ENCODE measurements around the gene ASPDH.
"Not testable (repeated sequence)": the region's sequence is repeated elsewhere in the genome, so short reads cannot be mapped to it uniquely, and the experiment has no call there.

The ASPDH gene

DNA sequence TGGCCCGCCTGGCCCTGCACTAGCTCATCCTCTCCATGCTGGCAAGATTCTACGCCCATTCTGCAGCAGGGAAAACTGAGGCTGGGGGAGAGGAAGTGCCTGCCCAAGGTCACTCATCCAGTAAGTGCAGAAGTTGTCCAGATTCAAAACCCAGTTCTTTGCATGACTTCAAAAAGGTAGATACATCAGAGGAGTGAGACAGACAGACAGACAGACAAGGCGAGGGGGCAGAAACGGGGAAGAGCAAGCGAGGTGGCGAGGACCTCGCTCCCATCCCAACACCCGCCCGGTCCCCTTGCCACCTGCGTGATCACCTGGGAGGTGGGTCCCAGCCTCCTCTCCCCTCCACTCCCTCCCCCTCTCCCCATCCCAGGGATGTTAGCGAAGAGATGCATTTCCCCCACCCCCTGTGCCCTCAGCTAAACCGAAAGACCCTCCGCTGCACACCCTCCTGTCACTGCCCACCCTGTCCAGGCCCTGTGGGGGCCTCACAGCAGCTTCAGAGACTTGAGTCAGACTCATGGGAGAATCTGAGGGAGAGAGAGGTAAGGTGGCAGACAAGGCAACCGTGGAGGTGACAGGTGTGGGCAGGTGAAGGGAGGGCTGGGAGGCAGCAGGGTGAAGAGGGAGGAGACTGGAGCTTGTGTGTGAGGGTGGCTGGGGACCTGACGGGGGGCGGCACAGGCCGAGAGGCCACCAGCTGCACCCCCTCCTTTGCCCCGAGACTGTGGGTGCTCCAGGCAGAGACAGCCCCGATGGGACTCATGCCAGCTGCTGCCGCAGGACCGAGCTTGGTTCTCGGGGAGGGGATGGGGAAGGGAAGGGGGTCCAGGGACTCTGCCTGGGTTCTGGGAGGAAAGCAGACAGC is 35.6 kb upstream of the ASPDH start:
- in situ Hi-C loops (cut with HindIII; ENCODE audit: low pct_ligation_motif_present, low pct_unique_long_range_greater_than_20kb, low sequenced_read_pairs) = no loop called here
- DNase-seq = no peak

DNA sequence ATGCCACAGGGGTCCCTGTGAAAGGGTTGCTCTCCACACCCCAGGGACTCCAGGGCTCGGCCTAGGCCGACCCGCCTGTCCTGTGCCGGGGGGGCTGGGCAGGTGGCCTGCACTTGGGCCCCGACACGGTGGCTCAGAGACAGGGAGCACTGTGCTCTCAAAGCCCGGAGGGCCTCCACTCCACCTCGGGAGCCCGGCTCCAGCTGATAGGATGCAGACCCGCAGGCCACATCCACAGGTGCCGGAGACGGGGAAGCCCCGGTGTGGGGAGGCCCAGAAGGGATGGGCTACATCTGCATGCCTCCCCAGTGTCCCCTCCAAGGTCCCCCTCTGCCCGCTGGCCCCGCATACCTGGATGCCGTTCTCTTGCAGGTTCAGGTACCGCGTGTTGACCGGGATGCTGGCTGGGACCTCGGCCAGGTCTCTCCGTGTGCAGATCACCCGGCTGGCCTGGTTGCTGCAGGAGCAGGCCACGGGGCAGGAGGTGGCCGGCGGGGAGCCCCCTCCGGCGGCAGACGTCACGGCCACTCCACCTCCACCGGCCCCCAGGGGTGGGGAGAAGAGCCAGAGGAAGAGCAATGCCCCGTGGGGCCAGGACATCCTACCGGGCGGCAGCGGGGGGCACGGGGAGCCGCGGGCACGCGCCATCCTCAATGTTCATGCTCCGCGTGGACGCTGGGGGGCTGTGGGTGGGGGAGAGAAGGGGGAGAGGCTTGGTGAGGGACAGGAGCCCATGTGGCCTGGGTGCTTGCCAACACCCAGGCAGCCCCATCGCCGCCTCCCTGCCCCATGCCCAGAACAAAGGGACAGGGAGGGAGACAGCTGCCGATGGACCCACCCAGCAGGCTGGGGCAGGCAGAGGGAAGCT is 34.7 kb upstream of the ASPDH start:
- no peak for DNase-seq
- in situ Hi-C loops (cut with HindIII; ENCODE audit: low pct_ligation_motif_present, low pct_unique_long_range_greater_than_20kb, low sequenced_read_pairs) = no loop called here

DNA sequence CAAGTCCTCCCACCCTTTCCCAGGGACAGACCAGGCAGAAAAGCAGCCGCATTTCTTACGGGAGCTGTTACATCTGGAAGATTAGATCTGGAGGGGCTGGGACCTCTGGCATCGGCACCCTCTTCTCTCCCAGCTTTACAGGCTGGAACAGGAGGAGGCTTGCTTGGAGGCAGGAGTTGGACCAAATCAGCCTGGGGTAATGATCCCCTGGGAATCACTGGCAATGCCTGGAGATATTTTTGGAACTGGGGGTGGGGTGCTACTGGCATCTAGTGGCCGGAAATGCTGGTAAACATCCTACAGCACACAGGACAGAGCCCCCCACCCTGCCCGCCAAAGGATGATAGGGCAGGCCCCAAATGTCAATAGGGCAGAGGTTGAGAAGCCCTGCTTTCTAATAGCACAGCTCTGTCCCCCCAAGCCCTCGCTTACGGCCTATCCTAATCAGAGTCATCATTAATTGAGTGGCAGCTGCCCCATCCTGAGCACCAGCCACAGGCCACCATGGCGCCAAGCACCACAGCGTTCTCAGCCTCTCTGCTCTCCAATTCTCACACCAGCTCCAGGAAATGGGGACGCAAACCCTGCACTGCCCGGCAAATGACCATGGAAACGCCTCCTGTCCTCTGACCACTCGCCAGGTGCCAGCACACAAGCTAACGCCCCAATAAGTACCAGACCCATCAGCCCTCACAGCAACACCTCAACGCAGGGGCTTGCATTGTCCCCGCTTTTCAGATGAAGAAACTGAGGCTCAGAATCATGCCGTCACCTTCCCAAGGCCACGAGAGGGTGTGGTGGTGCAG is 33.9 kb upstream of the ASPDH start:
- in situ Hi-C loops (cut with HindIII; ENCODE audit: low pct_ligation_motif_present, low pct_unique_long_range_greater_than_20kb, low sequenced_read_pairs) = no loop called here
- no peak for DNase-seq

DNA sequence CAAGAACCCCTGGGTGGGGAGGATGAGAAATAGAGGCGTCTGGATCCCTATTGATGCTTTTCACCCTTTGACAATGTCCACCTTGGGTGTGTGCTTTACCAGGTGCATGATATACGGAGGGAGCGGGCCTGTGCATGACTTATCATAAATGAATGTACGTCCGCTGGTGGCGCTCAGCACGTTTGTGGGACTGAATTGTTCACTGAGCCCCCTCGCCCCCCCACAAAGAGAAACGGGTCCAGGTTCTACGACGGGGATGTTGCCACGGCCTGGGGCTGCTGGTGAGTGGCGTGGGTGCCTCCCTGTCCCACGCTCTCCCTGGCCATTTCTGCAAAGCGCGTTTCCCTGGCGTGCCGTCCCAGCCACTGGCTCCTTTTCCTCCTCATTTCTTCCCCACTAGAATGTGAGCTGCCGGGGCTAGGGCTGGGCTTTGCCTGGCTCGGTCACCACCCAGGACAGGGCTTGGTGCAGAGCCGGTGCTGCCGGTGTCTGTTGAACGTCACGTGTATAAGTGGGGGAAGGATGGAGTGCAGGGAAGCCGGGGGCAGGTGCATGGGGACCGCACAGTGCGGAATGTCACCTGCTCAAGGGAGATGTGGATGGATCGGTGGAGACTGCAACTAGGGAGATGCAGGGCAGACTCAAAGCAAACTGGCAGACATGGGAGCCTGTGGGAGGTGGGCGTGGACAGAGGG is 33.0 kb upstream of the ASPDH start:
- in situ Hi-C loops (cut with HindIII; ENCODE audit: low pct_ligation_motif_present, low pct_unique_long_range_greater_than_20kb, low sequenced_read_pairs) = no loop called here
- no peak for DNase-seq

GRCh38 chr19:50542943-50543342 is 29.2 kb upstream of the ASPDH start:
- DNase-seq = no peak
- in situ Hi-C loops (cut with HindIII; ENCODE audit: low pct_ligation_motif_present, low pct_unique_long_range_greater_than_20kb, low sequenced_read_pairs) = no loop called here

GRCh38 chr19:50537769-50538230 is 24.1 kb upstream of the ASPDH start:
- in situ Hi-C loops (cut with HindIII; ENCODE audit: low pct_ligation_motif_present, low pct_unique_long_range_greater_than_20kb, low sequenced_read_pairs) = no loop called here
- peak; percentile 68 for DNase-seq

- DNase-seq = no peak
- in situ Hi-C loops (cut with HindIII; ENCODE audit: low pct_ligation_motif_present, low pct_unique_long_range_greater_than_20kb, low sequenced_read_pairs) = no loop called here
These were observed 23.6 kb upstream of the ASPDH start for GRCh38 chr19:50537306-50537685.

- in situ Hi-C loops (cut with HindIII; ENCODE audit: low pct_ligation_motif_present, low pct_unique_long_range_greater_than_20kb, low sequenced_read_pairs) = no loop called here
- DNase-seq = no peak
These were observed 23.1 kb upstream of the ASPDH start for GRCh38 chr19:50536662-50537305.

DNA sequence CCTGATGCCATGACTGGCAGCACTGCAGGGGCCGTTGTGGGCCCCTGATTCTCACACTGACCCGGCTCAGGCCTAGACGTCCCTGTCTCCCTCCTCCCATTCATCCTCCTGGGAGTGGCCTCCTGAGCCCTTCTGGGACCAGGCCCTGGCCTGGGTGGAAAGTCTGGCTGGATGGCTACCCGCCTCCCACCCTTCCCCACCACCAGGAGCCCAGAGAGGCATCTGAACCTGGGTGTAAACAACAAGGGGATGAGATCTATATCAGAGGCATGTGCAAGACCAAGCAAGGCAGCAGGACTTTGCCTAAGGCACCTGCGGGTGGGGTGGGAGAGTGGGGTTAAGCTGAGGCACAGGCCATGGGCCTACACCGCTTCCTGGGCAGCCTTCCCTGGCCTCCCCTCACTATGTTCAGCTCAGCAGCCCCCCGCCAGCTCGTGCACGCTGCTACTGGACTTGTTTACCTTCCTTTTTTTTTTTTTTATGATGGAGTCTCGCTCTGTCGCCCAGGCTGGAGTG is 22.0 kb upstream of the ASPDH start:
- in situ Hi-C loops (cut with HindIII; ENCODE audit: low pct_ligation_motif_present, low pct_unique_long_range_greater_than_20kb, low sequenced_read_pairs) = no loop called here
- DNase-seq = no peak

DNA sequence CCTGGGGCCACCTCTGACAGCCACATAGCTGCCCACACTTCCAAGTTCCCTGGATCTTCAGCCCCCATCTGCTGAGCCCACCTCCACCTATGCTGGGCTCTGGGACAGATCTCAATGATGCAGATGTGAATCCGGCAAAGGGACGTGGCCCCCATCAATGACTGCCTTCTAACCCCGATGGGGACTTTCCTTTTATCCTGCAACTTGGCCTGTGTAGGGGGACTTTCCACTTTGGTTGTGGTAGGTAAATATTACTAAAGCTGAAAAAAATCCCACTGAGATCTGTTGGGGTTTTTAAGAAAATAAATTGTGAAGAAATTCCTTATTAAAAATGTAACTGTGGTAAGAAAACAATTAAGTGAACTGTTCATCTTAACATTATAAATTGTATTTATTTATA is 20.8 kb upstream of the ASPDH start:
- no peak for DNase-seq
- in situ Hi-C loops (cut with HindIII; ENCODE audit: low pct_ligation_motif_present, low pct_unique_long_range_greater_than_20kb, low sequenced_read_pairs) = no loop called here

GRCh38 chr19:50532952-50533351 is 19.2 kb upstream of the ASPDH start:
- in situ Hi-C loops (cut with HindIII; ENCODE audit: low pct_ligation_motif_present, low pct_unique_long_range_greater_than_20kb, low sequenced_read_pairs) = no loop called here
- DNase-seq = no peak

- in situ Hi-C loops (cut with HindIII; ENCODE audit: low pct_ligation_motif_present, low pct_unique_long_range_greater_than_20kb, low sequenced_read_pairs) = no loop called here
- DNase-seq = no peak
These were observed 17.5 kb upstream of the ASPDH start for GRCh38 chr19:50531171-50531612.

- in situ Hi-C loops (cut with HindIII; ENCODE audit: low pct_ligation_motif_present, low pct_unique_long_range_greater_than_20kb, low sequenced_read_pairs); DNase-seq: not testable (repeated sequence)
These were observed 14.3 kb upstream of the ASPDH start for GRCh38 chr19:50528052-50528451.

GRCh38 chr19:50522881-50523280 is 9.2 kb upstream of the ASPDH start:
- no peak for DNase-seq
- in situ Hi-C loops (cut with HindIII; ENCODE audit: low pct_ligation_motif_present, low pct_unique_long_range_greater_than_20kb, low sequenced_read_pairs) = no loop called here

- in situ Hi-C loops (cut with HindIII; ENCODE audit: low pct_ligation_motif_present, low pct_unique_long_range_greater_than_20kb, low sequenced_read_pairs) = no loop called here
- no peak for DNase-seq
These were observed 7.2 kb upstream of the ASPDH start for GRCh38 chr19:50520822-50521465.

GRCh38 chr19:50519006-50519575 is 5.4 kb upstream of the ASPDH start:
- in situ Hi-C loops (cut with HindIII; ENCODE audit: low pct_ligation_motif_present, low pct_unique_long_range_greater_than_20kb, low sequenced_read_pairs) = no loop called here
- no peak for DNase-seq

All from ACHN (cell line).